ENCODE measurements around the gene GPRC5B.

The GPRC5B gene

DNA sequence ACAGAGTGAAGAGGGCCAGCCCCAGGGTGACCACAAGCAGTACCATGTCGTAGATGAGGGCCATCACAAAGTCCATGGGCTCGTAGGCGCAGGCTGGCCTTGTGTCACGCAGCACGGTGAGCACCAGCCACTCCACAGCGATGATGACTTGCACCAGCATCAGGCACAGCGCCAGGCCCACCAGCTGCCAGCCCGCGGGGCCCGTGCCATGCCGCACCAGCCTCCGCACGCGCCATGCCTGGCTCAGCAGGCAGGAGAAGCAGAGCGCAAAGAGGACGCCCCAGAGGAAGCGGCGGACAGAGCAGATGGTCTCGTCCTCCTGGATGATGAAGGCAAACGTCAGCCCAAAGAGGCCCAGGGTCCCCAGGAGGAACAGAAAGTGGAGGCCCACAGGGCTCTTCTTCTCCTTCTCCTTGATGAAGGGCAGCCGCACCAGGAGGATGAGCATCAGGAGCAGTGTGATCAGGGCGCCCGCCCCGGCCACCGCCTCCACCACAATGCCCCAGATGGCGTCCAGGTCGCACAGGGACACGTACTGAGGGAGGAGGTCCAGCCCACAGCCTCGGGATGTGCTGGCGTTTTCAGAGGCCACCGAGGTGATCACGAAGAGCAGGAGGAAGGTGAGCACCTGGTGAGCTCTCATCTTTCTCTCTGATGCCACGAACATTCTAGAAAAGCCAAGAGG is 12.3 kb downstream of the GPRC5B start:
- TF ChIP-seq POLR2A (IDR thresholded peaks at IDR 0.05; ENCODE audit: low read length) (no peak), GATA1 (IDR thresholded peaks at IDR 0.05; ENCODE audit: low read depth, low read length) (no peak)
- no peak for DNase-seq

DNA sequence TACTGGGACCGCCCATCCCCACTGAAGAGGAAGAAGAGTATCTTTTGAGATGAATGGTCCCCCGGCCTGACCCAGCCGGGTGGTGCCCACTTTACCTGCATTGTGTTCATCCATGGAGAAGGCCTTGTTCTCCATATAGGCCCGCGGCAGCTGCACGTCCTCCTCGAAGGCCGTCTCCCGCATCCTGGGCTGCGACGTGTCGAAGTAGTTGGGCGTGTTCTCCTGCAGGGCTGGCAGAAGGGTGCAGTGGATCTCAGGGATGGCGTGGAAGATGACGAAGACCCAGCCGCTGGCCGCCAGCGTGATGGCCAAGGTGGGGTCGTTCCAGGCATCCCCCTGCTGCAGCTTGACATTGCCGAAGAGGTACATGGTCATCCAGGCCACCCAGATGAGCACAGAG is 12.9 kb downstream of the GPRC5B start:
- no peak for TF ChIP-seq GATA1 (IDR thresholded peaks at IDR 0.05; ENCODE audit: low read depth, low read length)
- no peak for TF ChIP-seq POLR2A (IDR thresholded peaks at IDR 0.05; ENCODE audit: low read length)

DNA sequence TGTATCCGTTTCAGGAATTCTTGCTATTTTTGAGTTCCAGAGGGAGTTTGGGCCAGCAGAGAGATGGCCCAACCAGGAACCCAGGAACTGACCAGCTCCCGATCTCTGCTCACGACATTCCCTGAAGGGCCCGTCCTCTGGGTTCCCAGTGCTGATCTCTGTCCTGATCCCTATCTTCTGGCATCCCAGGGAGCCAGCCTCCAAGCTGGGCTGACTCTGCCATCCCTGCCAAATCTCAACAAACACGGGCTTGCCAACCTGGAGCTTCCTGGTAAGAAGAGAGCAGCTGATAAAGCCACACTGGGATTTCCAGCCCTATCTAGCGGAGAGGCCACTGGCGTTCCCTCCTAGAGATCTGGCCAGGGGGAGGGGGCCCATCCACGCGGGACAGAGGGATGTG is 16.2 kb downstream of the GPRC5B start:
- DNase-seq = no peak
- TF ChIP-seq GATA1 (IDR thresholded peaks at IDR 0.05; ENCODE audit: low read depth, low read length) (no peak), POLR2A (IDR thresholded peaks at IDR 0.05; ENCODE audit: low read length) (no peak)

More for the DNA sequence above, 12.9 kb downstream of the GPRC5B start:
- DNase-seq = no peak

DNA sequence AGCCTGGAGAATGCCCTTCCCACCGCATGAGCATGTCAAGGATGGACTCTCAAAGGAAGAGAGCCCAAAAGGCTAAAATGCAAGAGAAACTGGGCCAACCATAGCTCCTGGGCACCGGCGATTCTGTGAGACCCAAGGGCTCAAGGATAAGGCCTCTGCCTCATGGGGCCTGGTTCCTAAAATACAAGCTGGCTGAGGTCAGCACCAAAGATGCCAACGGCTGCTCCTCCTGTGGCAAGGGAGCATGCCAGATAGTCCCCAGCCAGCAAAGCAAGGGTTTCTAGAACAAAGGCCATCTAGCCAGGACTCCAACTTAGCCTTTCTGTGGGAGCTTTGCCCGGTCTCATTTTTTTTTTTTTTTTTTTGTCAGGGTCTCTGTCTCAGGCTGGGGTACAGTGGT is 20.1 kb downstream of the GPRC5B start:
- no peak for DNase-seq
- TF ChIP-seq POLR2A (IDR thresholded peaks at IDR 0.05; ENCODE audit: low read length) = no peak
- no peak for TF ChIP-seq GATA1 (IDR thresholded peaks at IDR 0.05; ENCODE audit: low read depth, low read length)

DNA sequence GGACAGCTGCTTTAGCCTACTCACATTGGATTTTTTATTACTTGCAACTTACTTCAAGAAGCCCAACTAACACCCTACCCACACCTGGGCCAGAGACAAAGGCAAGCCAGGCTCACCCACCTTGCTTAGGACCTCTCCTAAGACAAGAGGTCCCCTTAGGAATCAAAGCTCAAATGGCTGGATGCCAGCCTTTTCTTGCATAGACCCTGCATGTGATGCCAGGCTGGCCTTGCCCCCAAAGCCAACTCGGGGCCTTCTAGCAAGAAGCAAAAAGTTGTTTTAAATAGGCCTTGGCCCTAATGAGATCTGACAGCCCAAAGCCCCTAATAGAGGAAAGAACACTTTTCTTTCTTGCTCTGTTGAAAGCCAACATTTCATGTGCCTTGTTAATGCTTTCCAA is 20.7 kb downstream of the GPRC5B start:
- no peak for DNase-seq
- TF ChIP-seq GATA1 (IDR thresholded peaks at IDR 0.05; ENCODE audit: low read depth, low read length) (no peak), POLR2A (IDR thresholded peaks at IDR 0.05; ENCODE audit: low read length) (no peak)

DNA sequence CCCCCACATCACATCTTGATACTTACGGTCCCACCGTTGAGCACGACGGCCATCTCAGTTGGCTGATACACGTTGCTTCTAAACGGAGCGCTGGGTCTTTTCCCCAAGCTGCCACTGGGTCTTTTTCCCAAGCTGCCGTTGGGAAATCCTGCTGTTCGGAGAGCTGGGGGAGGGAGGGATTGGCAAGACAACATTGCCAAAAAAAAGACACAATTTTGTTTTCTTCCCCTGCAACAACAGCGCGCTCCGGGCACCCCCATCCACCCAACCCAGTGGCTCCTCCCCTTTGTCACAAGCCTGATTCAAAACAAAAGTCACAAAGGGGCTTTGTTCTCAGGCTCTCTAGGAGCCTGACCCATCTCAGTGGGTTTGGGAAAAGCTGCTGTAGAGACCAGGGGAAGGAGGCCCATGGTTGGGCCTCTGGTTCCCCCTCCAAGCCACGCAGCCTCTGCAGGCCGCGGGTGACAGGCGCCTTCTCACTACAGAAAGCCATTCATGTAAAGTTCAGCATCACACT is 22.8 kb downstream of the GPRC5B start:
- TF ChIP-seq GATA1 (IDR thresholded peaks at IDR 0.05; ENCODE audit: low read depth, low read length) = no peak
- no peak for TF ChIP-seq POLR2A (IDR thresholded peaks at IDR 0.05; ENCODE audit: low read length)
- DNase-seq = no peak

DNA sequence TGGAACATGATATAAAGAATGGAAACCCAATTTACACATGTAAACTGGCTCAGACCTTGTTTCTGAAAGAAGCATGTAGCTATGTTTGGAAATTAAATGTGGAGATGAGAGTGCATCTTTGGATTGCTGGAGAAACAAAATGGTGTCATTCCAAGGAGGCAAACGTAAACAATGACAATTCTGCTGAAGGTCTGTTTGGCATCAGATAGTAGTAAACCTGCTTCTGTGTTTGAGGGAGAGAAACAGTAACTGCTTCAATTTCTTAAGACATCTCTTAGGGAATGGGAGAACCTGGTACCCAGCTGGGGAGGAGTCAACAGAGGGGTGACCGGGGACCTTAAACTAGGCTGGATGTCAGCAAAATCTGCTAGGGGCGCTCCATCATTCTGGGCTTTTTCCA is 23.5 kb downstream of the GPRC5B start:
- no peak for DNase-seq
- no peak for TF ChIP-seq POLR2A (IDR thresholded peaks at IDR 0.05; ENCODE audit: low read length)
- no peak for TF ChIP-seq GATA1 (IDR thresholded peaks at IDR 0.05; ENCODE audit: low read depth, low read length)

DNA sequence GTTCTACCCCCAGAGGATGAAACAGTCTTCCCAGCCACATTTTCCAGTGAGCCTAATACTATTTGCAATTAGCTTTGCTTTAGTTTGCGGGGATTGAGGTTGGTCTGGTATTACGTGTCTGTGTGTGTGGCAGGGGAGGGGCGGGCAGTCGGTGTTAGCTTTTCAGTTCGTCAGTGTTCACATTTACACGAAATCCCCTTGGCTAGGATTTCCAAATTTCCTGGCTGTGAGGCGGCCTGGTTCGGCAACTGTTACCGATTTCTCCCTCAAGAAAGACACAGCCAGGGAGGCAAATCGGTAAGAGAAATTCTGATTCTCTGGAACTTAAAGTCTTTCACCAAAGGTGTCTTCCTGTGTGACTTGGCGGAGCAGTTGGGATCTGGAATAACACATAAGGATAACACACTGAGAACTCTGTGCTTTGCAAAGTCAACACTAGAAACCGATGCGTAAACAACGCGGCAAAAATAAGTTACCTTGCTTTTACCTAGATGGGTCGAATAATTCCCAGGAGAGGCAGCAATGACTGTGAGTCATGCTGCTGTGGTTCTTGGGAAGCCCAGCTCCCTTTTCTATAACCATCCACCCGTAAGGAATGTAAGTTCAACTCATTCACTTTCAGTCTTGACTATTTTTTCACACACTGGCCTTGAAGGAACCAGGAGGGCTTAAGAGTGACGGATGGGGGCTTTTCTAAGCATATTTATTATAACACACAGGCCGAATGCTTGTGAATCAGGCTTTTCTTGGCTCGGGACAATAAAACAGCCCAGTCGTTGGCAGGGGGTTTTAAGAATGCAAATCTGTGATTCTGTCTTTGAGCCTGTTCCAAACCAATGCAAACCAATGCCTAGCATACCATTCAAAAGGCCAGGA is 24.2 kb downstream of the GPRC5B start:
- TF ChIP-seq POLR2A (IDR thresholded peaks at IDR 0.05; ENCODE audit: low read length) (no peak), GATA1 (IDR thresholded peaks at IDR 0.05; ENCODE audit: low read depth, low read length) (no peak)
- no peak for DNase-seq

DNA sequence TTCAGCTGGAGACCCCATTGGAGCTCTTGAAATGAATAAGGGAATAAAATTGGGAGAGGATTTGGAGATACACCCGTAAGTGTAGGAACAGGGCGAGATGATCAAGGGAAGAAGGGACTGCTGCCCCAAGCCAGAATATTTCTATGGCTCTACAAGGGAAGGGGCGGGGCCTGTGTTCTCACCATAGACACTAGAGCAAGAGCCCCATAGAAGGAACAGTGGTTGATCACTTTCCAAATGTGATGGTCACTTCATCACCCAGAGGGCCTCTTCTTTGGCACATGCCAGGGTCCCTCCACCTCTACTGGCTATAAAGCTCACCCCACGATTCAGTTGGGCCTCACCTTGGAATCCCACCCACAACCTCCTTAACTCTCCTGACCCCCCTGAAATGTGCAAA is 25.0 kb downstream of the GPRC5B start:
- DNase-seq = no peak
- TF ChIP-seq GATA1 (IDR thresholded peaks at IDR 0.05; ENCODE audit: low read depth, low read length) (no peak), POLR2A (IDR thresholded peaks at IDR 0.05; ENCODE audit: low read length) (no peak)

DNA sequence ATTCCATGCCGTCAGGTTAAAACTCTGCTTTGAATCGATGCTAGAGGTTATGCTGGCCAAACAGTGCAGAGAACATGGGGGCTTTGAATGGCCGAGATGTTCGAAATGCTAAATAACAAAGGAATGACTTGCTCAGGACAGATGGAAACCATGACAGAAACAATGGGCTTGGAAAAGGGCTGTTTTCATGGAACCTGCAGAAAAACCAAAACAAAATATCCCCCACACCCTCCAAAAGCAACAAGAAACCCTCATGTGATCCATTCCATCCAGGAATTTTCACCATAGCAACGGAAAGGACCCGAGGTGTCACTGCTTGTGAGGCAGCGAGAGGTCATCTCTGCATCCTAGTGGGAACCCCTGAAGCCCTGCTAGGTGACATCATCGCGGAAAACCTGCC is 25.5 kb downstream of the GPRC5B start:
- no peak for TF ChIP-seq POLR2A (IDR thresholded peaks at IDR 0.05; ENCODE audit: low read length)
- no peak for TF ChIP-seq GATA1 (IDR thresholded peaks at IDR 0.05; ENCODE audit: low read depth, low read length)
- no peak for DNase-seq

DNA sequence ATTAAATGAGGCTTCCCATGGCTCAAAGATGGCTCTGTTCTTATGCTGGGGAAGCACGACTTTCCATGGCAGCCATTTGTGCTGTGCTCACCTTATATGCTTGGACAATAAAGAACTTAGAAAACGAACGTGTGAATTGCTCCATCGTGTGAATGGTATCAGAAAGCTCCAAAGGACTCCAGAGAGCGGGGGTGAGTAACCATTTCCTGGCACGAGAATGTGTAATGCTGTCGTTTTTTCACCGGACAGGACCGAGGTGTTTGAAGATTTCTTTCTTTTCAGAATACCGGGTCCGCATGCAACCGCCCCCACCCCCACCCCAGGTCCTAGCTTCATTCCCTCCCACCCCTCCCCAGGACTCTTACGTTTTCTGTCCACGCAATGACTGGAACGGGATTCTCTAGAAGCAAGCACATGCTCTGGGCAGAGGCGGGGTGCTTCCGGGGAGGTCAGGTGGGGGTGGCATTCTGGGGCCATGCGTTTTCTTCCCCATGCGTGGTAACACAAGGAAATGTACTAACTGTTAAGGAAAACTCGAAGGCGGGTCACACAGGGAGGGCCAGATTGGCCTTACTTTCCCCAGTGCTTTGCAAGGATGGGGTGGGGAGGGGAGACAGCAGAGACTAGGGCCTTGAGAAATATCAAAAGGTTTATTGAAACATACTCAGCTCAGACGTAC is 26.2 kb downstream of the GPRC5B start:
- DNase-seq = no peak
- TF ChIP-seq GATA1 (IDR thresholded peaks at IDR 0.05; ENCODE audit: low read depth, low read length) (no peak), POLR2A (IDR thresholded peaks at IDR 0.05; ENCODE audit: low read length) (no peak)

DNA sequence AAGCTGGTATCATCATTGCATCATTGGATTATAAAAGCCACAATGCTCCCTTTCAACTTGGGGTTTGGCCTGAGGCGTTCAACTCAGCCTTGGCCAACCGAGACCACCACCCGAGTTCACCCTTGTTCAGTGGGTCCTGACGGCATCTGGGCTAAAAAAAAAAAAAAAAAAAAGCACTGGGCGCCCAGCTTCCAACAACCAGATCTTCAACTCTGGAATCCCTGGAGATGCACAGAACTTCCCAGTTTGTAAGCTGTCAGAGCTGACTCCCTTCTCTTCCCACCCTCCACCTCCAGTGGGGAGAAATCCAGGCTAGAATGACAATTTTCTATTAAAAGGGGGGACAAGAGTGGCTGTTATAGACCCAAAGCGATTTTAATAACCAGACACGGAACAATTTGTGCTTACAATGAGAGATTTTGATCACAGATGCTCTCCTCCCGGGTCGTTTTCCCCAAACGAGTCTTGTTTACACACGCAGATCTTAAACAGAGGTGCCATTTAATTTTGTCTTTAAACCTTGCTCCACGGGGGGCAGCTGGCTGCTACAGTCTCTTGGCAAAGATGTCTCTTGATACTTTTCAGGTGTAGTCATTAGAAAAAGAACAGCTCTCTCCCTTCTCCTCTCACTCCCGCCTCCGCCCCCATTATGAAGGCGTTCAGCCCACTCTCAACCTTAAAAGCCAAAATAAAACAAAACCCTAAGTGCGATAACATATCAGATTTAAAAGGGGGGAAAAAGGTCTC is 26.9 kb downstream of the GPRC5B start:
- TF ChIP-seq POLR2A (IDR thresholded peaks at IDR 0.05; ENCODE audit: low read length) = no peak
- no peak for TF ChIP-seq GATA1 (IDR thresholded peaks at IDR 0.05; ENCODE audit: low read depth, low read length)
- no peak for DNase-seq

DNA sequence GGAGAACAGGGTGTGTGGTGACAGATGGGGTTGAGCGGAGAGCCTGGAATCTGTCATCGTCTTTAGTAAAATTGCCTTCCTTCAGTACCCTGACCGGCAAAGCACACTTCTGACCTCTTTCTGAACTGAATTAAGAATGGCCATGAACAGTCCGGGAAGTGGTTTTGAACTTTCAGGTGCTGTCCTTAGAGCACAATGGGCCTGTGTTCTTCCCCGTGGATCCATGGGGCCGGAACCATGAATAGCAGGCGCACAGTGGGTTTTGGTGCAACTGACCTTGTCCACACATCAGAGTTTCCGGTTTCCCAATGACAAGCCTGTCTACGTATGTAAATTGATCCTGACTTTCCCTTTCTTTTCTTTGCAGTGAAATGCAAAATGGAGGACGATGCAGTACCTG is 28.5 kb downstream of the GPRC5B start:
- no peak for TF ChIP-seq POLR2A (IDR thresholded peaks at IDR 0.05; ENCODE audit: low read length)
- no peak for TF ChIP-seq GATA1 (IDR thresholded peaks at IDR 0.05; ENCODE audit: low read depth, low read length)
- DNase-seq = no peak

DNA sequence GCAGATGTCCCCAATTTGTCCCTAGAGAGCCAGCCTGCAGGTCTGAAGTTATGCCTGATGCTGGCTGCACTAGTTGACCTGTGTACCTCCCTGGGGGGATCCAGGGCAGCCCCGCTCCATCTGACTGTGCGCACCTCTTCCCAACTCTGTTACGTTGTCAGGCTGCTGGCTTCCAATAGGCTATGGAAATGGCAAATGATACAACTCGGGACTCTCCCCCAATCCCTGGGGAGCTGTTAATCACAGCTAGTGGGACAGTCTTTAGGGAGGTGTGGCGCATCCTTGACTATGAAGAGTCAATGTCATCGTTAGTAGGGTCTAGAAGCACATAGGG is 30.1 kb downstream of the GPRC5B start:
- TF ChIP-seq GATA1 (IDR thresholded peaks at IDR 0.05; ENCODE audit: low read depth, low read length) (no peak), POLR2A (IDR thresholded peaks at IDR 0.05; ENCODE audit: low read length) (no peak)
- no peak for DNase-seq
